Peyer's patch (tissue), 4 donors: Measurements from ENCODE around the gene PRR5L.

Experiments
- POLR2A ChIP-seq, 2 donors: fragments of 450-650 bp; IDR thresholded peaks; one replicate each; pipeline ENCODE4 v1.5.1; 2017; ENCODE audit warnings: antibody characterized with exemption in 2 of 2, mild to moderate bottlenecking in 2 of 2, moderate library complexity in 2 of 2
- TF ChIP-seq, protein P1 (sequence below), 6 experiments: fragments of 450-650 bp in 4 of 6; fragments of 200-600 bp in 2 of 6; sonication (generic) in 1 of 6; IDR thresholded peaks; one replicate each; pipeline ENCODE4 v1.5.1; 2017 to 2019; ENCODE audit warnings: antibody characterized with exemption in 6 of 6, mild to moderate bottlenecking in 3 of 6, moderate library complexity in 1 of 6

DNA sequence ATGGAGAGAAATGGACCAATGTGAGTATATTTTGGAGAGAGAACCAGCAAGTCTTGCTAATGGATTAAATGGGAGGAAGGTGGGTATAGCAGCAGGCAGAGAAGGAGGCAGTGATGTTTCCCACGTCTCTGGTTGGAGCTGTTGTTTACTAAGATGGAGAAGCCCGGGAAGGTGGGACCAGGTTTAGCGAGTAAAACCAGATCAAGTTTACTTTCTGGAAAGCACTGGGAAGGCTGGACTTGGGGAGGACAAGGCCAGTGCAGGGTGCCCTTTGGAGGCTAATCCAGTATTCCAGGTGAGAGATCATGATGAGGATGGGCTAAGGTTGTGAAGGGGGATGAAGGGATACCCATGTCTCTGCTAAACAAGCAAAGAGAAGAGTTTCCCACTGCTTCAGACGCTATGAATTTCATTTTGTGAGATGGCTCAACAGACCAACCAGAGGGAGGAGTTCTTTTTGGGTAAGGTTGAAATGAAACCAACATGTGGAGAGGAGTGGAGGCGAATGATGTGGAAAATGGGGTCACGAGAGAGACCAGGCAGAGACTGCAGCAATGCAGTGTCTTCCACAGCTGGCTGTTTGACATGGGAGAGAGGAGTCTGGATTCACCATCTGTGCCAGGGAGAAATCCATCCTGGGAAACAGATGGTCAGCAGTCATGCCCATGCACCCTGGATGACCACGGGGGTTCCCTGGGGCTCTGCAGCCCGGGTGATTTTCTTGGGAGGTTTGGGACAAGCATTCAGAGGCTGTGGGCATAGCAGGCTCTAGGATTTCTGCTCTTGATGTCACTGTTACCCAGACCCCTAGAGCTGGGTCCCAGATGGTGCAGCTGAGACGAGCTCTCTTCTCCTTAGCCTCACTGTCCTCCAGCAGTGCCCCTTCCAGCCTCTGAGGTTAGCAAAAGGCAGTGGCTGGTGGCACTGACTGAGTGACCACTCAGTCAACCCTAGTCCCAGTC is 31.8 kb upstream of the PRR5L start:
- TF ChIP-seq POLR2A (IDR thresholded peaks at IDR 0.05) = no peak
- TF ChIP-seq, protein P1, sequence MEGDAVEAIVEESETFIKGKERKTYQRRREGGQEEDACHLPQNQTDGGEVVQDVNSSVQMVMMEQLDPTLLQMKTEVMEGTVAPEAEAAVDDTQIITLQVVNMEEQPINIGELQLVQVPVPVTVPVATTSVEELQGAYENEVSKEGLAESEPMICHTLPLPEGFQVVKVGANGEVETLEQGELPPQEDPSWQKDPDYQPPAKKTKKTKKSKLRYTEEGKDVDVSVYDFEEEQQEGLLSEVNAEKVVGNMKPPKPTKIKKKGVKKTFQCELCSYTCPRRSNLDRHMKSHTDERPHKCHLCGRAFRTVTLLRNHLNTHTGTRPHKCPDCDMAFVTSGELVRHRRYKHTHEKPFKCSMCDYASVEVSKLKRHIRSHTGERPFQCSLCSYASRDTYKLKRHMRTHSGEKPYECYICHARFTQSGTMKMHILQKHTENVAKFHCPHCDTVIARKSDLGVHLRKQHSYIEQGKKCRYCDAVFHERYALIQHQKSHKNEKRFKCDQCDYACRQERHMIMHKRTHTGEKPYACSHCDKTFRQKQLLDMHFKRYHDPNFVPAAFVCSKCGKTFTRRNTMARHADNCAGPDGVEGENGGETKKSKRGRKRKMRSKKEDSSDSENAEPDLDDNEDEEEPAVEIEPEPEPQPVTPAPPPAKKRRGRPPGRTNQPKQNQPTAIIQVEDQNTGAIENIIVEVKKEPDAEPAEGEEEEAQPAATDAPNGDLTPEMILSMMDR (IDR thresholded peaks at IDR 0.05) = no peak
